Psoas muscle (tissue), 8 donors: ENCODE measurements around the gene ATG4D. TPM values are rescaled to one million over a fixed set of nuclear protein-coding genes. Genes with fewer than 3 reads are reported as not detected.
A peak's percentile ranks its signal among the peaks of the same experiment; 100 is the strongest.
"Not testable (repeated sequence)": the region's sequence is repeated elsewhere in the genome, so short reads cannot be mapped to it uniquely, and the experiment has no call there.

Source experiments
- ATAC-seq, 4 donors: fragments of 200-7000 bp; cut with Tn5 transposase; one replicate each; pipeline ENCODE4 v1.9.1; 2020; ENCODE audit warnings: moderate library complexity in 3 of 4, mild to moderate bottlenecking in 2 of 4
- DNase-seq, 2 donors: peaks; one replicate each; pipeline ENCODE4 v3.0.0-alpha.2; 2020
- H3K27ac ChIP-seq: fragments of 200-600 bp; one replicate; pipeline ENCODE4 v1.8.0; 2022
- H3K27me3 ChIP-seq, 3 donors: fragments of 200-600 bp in 1 of 3; one replicate each; pipeline versions ENCODE4 v1.6.1 to v1.8.0; 2013 to 2022; ENCODE audit warnings: low read length in 2 of 3, mild to moderate bottlenecking in 2 of 3, moderate library complexity in 1 of 3; ENCODE audit not compliant: insufficient read depth in 3 of 3
- H3K36me3 ChIP-seq, 2 donors: fragments of 200-600 bp in 1 of 2; one replicate each; pipeline versions ENCODE4 v1.6.1 to v1.8.0; 2013 to 2022; ENCODE audit warnings: low read depth in 1 of 2, mild to moderate bottlenecking in 1 of 2, moderate library complexity in 1 of 2; ENCODE audit not compliant: insufficient read depth in 1 of 2
- H3K4me1 ChIP-seq: fragments of 200-600 bp; one replicate; pipeline ENCODE4 v1.8.0; 2022
- H3K4me3 ChIP-seq: fragments of 200-600 bp; one replicate; pipeline ENCODE4 v1.8.0; 2022; ENCODE audit warnings: mild to moderate bottlenecking
- H3K9me3 ChIP-seq: fragments of 200-600 bp; one replicate; pipeline ENCODE4 v1.8.0; 2022
- CTCF ChIP-seq: fragments of 200-600 bp; IDR thresholded peaks from one replicate; pipeline ENCODE4 v1.8.0; 2022; ENCODE audit warnings: antibody characterized with exemption
- WGBS, 3 donors: extraction: QIAGEN DNeasy Blood & Tissue Kit; methylation state at CpG; one replicate each; pipeline versions ENCODE4 v1.1.6 to v1.1.7; 2013; 5-methylcytosine and 5-hydroxymethylcytosine counted together
- intact Hi-C, 2 donors: fragments of 100-400 bp; cut with DNase I; formaldehyde crosslinking; loops; one replicate each; pipeline versions ENCODE4 v1.11.0 to v1.14.2; 2022
- polyA plus RNA-seq, 3 donors: library from polyadenylated mRNA; stranded (reverse); fragments of 200-250 nt; gene quantifications; one replicate each; pipeline ENCODE4 v1.2.3, GENCODE V29; 2013
- total RNA-seq, 4 donors: library from RNA; stranded (reverse); fragmentation: NEBNext Ultra II Directional in 2 of 4; extraction: Animal tissue kit (Norgen Biotek cat#: 25700) in 2 of 4; gene quantifications; one replicate each; pipeline versions ENCODE4 v1.2.1 to v1.2.4, GENCODE V29; 2021 to 2023
- donor health status: healthy with polysubstance abuse.
- donor health status: DM: no; HTN: no; CAD: no; lungs with moderate emphysema.
- donor health status: Bipolar disorder and iron deficiency.
- donor health status: healthy.
- donor health status: DM: yes; HTN: yes; CAD: no.
- donor health status: DM: no; HTN: no; CAD: no.
- donor health status: DM: no; HTN: no; CAD: no.
- donor health status: DM: yes; HTN: yes; CAD: no.

Gene ATG4D
- total and polyA plus RNA-seq, 7 donors = 42.5 to 95.7 (median 65.8) TPM

GRCh38 chr19:10548746-10549276 is 5.1 kb downstream of the ATG4D start:
- H3K4me3 ChIP-seq = no peak overlapping the region
- TF ChIP-seq CTCF = no peak
- peaks cover 11% of the 10 kb centered on the region for H3K4me1 ChIP-seq
- H3K36me3 ChIP-seq = peaks cover 3 to 87% of the 10 kb centered on the region in 2 donors
- intact Hi-C loops = no loop called here
- no peak for ATAC-seq
- DNase-seq = no peak
- H3K27ac ChIP-seq = no peak overlapping the region
- H3K27me3 ChIP-seq = no peaks in the 10 kb centered on the region
- no peaks in the 10 kb centered on the region for H3K9me3 ChIP-seq
- WGBS, 3 donors = 95 to 97% (median 95%) methylated on average over 18 of the region's 18 CpGs

DNA sequence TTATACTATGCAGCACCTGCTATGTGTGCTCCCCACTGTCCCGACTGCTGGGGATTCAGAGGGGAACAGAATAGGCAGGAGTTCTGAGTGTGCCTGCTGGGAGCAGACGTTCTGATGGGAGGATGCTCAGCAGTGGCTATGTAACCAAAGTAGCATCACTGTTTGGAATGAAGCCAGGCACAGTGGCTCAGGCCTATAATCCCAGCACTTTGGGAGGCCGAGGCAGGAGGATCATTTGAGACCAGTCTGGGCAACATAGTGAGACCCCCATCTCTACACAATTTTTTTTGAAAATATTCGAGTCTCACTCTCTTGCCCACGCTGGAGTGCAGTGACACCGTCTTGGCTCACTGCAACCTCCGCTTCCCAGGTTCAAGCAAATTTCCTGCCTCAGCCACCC is 6.0 kb downstream of the ATG4D start:
- Histone ChIP-seq H3K36me3 (peaks cover 7 to 96% of the 10 kb centered on the region in 2 donors), H3K27ac (no peak overlapping the region), H3K4me1 (peaks cover 9% of the 10 kb centered on the region), H3K27me3 (no peaks in the 10 kb centered on the region), H3K9me3 (no peaks in the 10 kb centered on the region), H3K4me3 (no peak overlapping the region)
- no peak for TF ChIP-seq CTCF
- WGBS, 3 donors = 77 to 85% (median 82%) methylated on average over 7 of the region's 7 CpGs
- no peak for ATAC-seq
- no peak for DNase-seq
- intact Hi-C loops = no loop called here

DNA sequence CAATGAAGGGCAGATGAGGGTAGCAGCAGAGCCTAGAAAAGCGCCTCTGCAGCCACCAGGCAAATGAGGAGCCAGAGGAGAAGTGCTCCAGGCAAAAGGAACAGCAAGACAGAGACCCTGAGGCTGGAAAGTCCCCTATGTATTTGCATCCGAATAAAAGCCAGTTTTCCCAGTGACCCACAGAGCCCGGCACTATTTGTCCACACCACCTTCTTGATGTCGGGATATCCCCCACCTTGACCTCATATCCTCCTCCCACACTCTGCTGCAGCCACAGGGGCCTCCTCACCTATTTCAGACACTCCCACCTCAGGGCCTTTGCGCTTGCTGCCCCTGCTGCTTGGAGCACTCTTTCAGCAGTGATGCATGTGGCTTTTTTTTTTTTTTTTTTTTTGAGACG is 6.6 kb downstream of the ATG4D start:
- TF ChIP-seq CTCF = no peak
- Histone ChIP-seq H3K27ac (no peak overlapping the region), H3K4me3 (no peak overlapping the region), H3K9me3 (no peaks in the 10 kb centered on the region), H3K36me3 (peaks cover 7 to 100% of the 10 kb centered on the region in 2 donors), H3K4me1 (peaks cover 5% of the 10 kb centered on the region), H3K27me3 (no peaks in the 10 kb centered on the region)
- intact Hi-C loops = no loop called here
- WGBS, 3 donors = 90 to 98% (median 97%) methylated on average over 5 to 6 of the region's 6 CpGs
- DNase-seq = no peak
- ATAC-seq = no peak

DNA sequence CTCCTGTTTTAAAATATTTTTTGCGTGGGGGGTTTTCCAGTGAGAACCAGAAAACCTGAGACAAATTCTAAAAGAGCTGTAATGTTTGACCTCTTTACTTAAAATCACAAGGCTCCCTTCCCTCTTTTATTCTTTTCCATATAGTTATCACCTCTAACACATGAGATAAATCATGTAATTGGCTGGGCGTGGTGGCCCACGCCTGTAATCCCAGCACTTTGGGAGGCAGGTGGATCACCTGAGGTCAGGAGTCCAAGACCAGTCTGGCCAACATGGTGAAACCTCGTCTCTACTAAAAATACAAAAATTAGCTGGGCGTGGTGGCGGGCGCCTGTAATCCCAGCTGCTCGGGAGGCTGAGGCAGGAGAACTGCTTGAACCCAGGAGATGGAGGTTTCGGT is 7.3 kb downstream of the ATG4D start:
- peaks cover 7 to 100% of the 10 kb centered on the region in 2 donors for H3K36me3 ChIP-seq
- DNase-seq, H3K9me3 ChIP-seq, H3K4me3 ChIP-seq, H3K27me3 ChIP-seq, intact Hi-C loops, ATAC-seq, H3K4me1 ChIP-seq, H3K27ac ChIP-seq: not testable (repeated sequence)
- WGBS, 3 donors = 95 to 97% (median 95%) methylated on average over 9 of the region's 9 CpGs

GRCh38 chr19:10551698-10552301 is 8.1 kb downstream of the ATG4D start:
- Histone ChIP-seq H3K4me1 (no peaks in the 10 kb centered on the region), H3K36me3 (peaks cover 7 to 100% of the 10 kb centered on the region in 2 donors), H3K9me3 (no peaks in the 10 kb centered on the region), H3K27me3 (no peaks in the 10 kb centered on the region), H3K4me3 (no peak overlapping the region), H3K27ac (no peak overlapping the region)
- no peak for DNase-seq
- peak; percentile 29 to 55 (median 50) for ATAC-seq
- intact Hi-C loops = no loop called here
- no peak for TF ChIP-seq CTCF
- 93 to 95% (median 93%) methylated on average over 10 to 12 of the region's 12 CpGs for WGBS, 3 donors
